Activated CD8-positive, alpha-beta memory T cell treated with anti-CD3 and anti-CD28 coated beads, Interleukin-2, amount 50 U/mL, for 1 hour (primary cell): ENCODE results near the gene YWHAQ.

Experiments used
- DNase-seq: peaks from one replicate; pipeline ENCODE4 v3.0.0-alpha.2; 2020; ENCODE audit errors: extremely low read depth

The YWHAQ gene

DNA sequence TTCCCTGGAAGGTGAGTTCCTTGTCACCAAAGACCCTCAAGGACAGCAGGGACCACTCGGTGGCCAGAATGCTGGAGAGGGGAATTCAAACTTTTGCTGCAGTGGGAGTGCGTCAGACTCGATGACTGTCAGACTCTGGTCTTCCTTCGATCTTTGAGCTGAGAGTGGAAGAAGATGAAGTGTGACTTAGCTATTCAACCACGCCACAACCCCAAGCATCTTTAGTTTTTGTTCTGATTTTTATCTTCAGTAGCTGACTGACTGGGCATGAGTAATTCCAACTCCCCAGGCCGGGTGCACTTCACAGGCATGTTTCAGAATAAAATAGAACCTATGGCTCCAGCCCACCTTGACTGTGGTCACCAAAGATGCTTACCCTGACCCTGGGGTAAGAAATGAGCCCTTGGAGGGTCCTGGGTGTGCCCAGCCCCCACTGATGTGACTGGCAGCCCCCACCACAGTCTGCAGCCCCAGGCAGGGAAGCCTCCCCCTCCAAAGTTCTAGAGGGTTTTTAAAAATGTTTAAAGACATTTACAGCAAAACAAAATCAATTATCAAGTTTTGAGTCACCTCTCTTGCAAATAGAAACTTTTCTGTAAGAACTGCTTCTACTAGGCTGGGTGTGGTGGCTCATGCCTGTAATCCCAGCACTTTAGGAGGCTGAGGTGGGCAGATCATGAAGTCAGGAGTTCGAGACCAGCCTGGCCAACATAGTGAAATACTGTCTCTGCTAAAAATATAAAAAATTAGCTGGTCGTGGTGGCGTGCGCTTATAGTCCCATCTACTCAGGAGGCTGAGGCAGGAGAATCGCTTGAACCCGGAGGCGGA, 24.9 kb upstream of the YWHAQ start:
- no peak for DNase-seq

- no peak for DNase-seq
These were observed 23.8 kb upstream of the YWHAQ start for GRCh38 chr2:9654452-9655100.

- DNase-seq, result no peak
These were observed 22.9 kb upstream of the YWHAQ start for GRCh38 chr2:9653485-9654271.

DNA sequence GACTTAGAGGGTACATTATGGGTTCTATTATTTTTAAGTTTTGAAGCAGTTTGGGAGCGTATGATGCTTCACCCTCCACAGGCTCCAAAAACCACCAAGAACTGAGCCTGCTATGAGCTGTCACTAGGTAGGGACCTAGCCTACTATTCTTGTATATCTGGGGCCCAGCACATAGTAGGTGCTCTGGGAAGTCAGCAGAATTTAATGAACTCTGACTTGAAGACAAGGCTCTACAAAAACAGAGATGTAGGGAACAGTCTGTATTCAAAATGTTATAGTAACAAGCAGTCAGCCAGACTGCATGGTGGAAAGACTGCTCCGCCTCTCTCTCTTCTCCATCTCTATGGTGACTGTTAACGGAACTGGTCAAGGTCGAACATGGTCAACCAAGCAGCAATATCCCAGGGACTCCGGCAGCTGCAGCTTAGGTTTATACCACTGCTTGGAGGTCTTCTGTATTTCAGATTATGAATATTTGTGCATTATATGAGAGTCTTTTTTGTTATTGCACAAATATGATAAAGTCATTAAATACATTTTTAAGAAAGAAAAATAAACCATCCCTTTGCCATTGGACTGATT, 22.2 kb upstream of the YWHAQ start:
- no peak for DNase-seq

DNA sequence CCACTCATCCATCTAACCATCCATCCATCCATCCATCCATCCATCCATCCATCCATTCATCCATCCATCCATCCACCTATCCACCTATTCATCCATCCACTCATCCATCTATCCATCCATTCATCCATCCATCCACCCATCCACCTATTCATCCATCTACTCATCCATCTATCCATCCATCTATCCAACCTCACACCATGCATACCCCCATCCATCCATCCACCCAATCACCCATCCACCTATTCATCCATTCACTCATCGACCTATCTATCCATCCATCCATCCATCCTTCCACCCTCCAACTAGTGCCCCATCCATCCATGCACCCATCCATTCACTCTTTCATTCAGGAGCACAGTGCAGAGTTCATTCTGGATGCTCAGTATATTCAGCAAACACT, 21.5 kb upstream of the YWHAQ start:
- DNase-seq, result no peak

- no peak for DNase-seq
These were observed 19.5 kb upstream of the YWHAQ start for GRCh38 chr2:9650119-9650821.

DNA sequence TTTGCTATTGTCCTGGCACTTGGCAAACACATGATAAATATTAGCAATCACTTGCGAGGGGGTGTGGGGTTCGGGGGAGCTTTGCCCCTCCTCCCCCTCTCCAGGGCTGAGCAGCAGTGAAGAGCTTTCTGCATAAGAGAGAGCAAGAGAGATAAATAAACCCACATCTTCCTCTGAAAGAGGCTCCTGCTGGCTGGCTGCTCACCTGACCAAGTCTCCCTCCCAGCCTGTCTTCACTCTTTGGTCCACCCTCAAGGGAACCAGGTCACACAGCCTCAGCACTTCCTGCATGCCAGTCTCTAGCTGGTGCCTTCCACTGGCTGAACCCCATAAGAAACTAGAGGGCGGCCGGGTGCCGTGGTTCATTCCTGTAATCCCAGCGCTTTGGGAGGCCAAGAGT, 18.5 kb upstream of the YWHAQ start:
- DNase-seq, result no peak

- no peak for DNase-seq
These were observed 18.0 kb upstream of the YWHAQ start for GRCh38 chr2:9648821-9649220.

DNA sequence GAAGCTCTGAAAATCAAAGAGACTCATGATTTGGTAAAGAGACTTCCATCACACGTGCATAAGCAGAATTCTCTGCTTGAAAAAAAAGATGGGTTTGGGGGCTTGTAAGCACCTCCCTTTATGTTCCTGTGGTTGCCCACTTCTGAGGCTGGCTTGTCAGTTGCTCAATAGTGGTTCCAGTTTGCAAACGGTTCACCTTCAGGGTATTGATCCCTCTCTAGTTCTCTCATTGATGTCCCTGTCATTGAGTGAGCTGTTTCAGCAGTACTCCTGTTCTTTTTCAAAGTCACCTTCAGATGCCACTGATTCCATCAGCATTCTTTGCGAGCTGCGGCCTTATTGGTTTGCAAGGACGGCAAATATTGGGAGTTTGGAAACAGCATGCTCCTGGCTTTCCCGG, 17.1 kb upstream of the YWHAQ start:
- DNase-seq, result no peak

- DNase-seq, result no peak
These were observed 15.6 kb upstream of the YWHAQ start for GRCh38 chr2:9646196-9647030.

GRCh38 chr2:9644603-9645002, 13.8 kb upstream of the YWHAQ start:
- no peak for DNase-seq

- no peak for DNase-seq
These were observed 13.2 kb upstream of the YWHAQ start for GRCh38 chr2:9644021-9644420.

DNA sequence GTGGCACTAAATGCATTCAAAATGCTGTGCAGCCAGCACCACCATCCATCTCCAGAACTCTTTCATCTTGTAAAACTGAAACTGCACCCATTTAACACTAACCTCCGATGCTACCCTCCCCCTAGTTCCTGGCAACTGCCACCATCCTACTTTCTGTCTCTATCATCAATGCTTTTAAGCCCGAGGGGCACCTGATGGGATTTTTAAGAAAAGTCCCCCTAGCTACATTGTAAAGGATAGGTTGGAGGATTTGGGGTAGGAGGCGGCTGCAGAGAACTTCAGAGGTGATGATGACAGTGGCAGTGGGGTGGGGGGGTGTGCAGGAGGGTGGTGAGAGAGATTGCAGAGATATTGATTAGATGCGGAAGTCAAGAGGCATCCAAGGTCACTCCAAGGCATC, 10.8 kb upstream of the YWHAQ start:
- DNase-seq, result no peak

- DNase-seq, result no peak
These were observed 9.8 kb upstream of the YWHAQ start for GRCh38 chr2:9640403-9641104.

DNA sequence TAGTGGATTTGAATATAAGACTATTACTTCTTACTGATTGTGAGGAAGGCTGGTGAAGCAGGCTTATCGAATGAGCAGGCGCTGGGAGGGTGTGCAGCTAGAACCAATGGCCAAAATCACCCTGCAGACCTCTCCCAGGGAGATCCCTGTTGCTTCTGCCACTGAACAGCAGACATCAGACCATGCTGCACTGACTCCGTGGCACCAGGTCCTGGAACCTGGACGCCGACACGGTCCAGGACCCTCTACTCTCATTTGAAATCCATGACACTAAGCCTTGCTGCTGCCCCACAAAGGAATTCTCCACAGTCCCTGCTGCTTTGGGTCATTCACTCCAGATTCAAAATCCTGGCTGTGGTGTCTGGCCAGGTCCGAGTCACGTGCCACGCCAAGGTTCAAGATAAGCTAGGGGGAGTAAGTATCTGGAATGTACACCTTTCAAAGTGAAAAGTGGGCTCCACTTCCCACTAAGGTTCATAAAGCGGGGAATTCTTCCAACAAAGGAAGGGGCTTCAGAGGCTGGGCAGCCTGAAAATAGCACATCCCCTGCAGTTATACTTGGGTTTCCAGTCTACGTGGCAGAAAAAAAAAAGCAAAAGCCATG, 9.0 kb upstream of the YWHAQ start:
- no peak for DNase-seq

- no peak for DNase-seq
These were observed 8.3 kb upstream of the YWHAQ start for GRCh38 chr2:9639000-9639602.

GRCh38 chr2:9638532-9638931, 7.7 kb upstream of the YWHAQ start:
- DNase-seq, result no peak

- DNase-seq, result no peak
These were observed 6.5 kb upstream of the YWHAQ start for GRCh38 chr2:9637330-9637729.

DNA sequence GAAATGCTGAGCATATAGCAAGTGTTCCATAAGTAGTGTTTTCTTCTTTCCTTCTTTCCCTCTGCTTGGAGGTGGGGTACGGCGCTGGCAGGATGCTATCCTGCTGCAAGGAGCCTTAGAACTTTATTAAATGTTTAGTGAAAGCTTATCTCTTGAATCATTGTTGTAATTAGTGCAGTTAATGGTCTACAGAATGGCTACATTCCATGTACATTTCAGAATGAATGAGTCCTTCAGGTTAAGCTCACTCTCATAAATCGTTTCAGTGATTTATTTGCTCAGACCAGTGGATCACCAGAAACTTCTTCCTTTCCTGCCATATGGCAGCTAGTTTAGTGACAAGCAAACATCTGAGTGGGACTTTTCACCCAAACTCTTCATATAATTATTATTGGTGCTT, 3.3 kb upstream of the YWHAQ start:
- DNase-seq, result no peak
